Stimulated activated CD4-positive, alpha-beta T cell treated with anti-CD3 and anti-CD28 coated beads, Interleukin-4, amount 100 ng/mL, for 4 hours (primary cell): ENCODE results near the gene RBFOX2.
"Not testable (repeated sequence)": the region's sequence is repeated elsewhere in the genome, so short reads cannot be mapped to it uniquely, and the experiment has no call there.

Experiments
- DNase-seq, 2 experiments: peaks; one replicate each; pipeline ENCODE4 v3.0.0-alpha.2; 2020

RBFOX2 gene

GRCh38 chr22:35728639-35729308 lies 299.9 kb downstream of the RBFOX2 start:
- no peak for DNase-seq

- no peak for DNase-seq
These were observed 301.2 kb downstream of the RBFOX2 start for GRCh38 chr22:35727436-35727835.

- DNase-seq: no peak
These were observed 301.7 kb downstream of the RBFOX2 start for GRCh38 chr22:35726933-35727332.

- no peak for DNase-seq
These were observed 302.2 kb downstream of the RBFOX2 start for GRCh38 chr22:35726398-35726797.

GRCh38 chr22:35725521-35725920 lies 303.1 kb downstream of the RBFOX2 start:
- DNase-seq: no peak

GRCh38 chr22:35721960-35722359 lies 306.7 kb downstream of the RBFOX2 start:
- DNase-seq: no peak

GRCh38 chr22:35719212-35719875 lies 309.3 kb downstream of the RBFOX2 start:
- no peak for DNase-seq

GRCh38 chr22:35717572-35717971 lies 311.1 kb downstream of the RBFOX2 start, which contains the start of gene APOL5:
APOL5 (plus strand) TSS chr22:35717872; CDS start chr22:35717872, 0 bp downstream.
- no peak for DNase-seq

GRCh38 chr22:35712672-35713071 lies 316.0 kb downstream of the RBFOX2 start:
- DNase-seq: no peak

- DNase-seq: no peak
These were observed 317.3 kb downstream of the RBFOX2 start for GRCh38 chr22:35711336-35711735.

GRCh38 chr22:35708917-35709316 lies 319.7 kb downstream of the RBFOX2 start:
- no peak for DNase-seq

GRCh38 chr22:35708453-35708852 lies 320.2 kb downstream of the RBFOX2 start:
- no peak for DNase-seq

- no peak for DNase-seq
These were observed 323.5 kb downstream of the RBFOX2 start for GRCh38 chr22:35705141-35705540.

- no peak for DNase-seq
These were observed 324.6 kb downstream of the RBFOX2 start for GRCh38 chr22:35703861-35704584.

GRCh38 chr22:35699852-35700251 lies 328.8 kb downstream of the RBFOX2 start:
- DNase-seq: not testable (repeated sequence)

- DNase-seq: no peak
These were observed 331.5 kb downstream of the RBFOX2 start for GRCh38 chr22:35697142-35697541.

GRCh38 chr22:35695202-35695601 lies 333.4 kb downstream of the RBFOX2 start:
- no peak for DNase-seq

- no peak for DNase-seq
These were observed 338.6 kb downstream of the RBFOX2 start for GRCh38 chr22:35690001-35690400.

GRCh38 chr22:35688913-35689675 lies 339.5 kb downstream of the RBFOX2 start:
- no peak for DNase-seq
